MCF 10A (cell line): ENCODE results near the gene ZNF582. TPM values are rescaled to one million over a fixed set of nuclear protein-coding genes. Genes with fewer than 3 reads are reported as not detected.
"Not testable (repeated sequence)": the region's sequence is repeated elsewhere in the genome, so short reads cannot be mapped to it uniquely, and the experiment has no call there.

Source experiments
- BruUV-seq: library from RNA; stranded (reverse); fragments of 400-500 nt; replicated peaks from 2 replicates; lab custom pipeline; 2021; lab: Mats Ljungman, UMichigan
- CTCF ChIA-PET: fragments of 300-600 bp; sonication (Branson Sonifier 250); formaldehyde crosslinking; extraction: SDS; loops from one replicate; lab custom pipeline; 2021; ENCODE audit warnings: antibody characterized with exemption, inconsistent platforms; lab: Yijun Ruan, JAX
- POLR2A ChIA-PET: fragments of 300-600, 350-650 bp; sonication (Branson Sonifier 250); formaldehyde crosslinking; extraction: SDS; loops from one replicate; lab custom pipeline; 2020; ENCODE audit warnings: antibody characterized with exemption, inconsistent platforms; lab: Yijun Ruan, JAX
- DNase-seq: peaks from one replicate; pipeline ENCODE4 v3.0.0-alpha.2; 2018; ENCODE audit not compliant: unreplicated experiment
- H3K27ac Mint-ChIP-seq: one replicate; pipeline ENCODE4 v1.8.0; 2022; ENCODE audit warnings: mild to moderate bottlenecking, low read depth, mixed read lengths; ENCODE audit not compliant: unreplicated experiment
- H3K27me3 Mint-ChIP-seq: one replicate; pipeline ENCODE4 v1.8.0; 2022; ENCODE audit warnings: mixed read lengths; ENCODE audit not compliant: insufficient read depth, unreplicated experiment
- H3K36me3 Mint-ChIP-seq: one replicate; pipeline ENCODE4 v1.8.0; 2022; ENCODE audit warnings: mild to moderate bottlenecking, moderate library complexity, mixed read lengths; ENCODE audit not compliant: insufficient read depth, unreplicated experiment
- H3K4me1 Mint-ChIP-seq: one replicate; pipeline ENCODE4 v1.8.0; 2022; ENCODE audit warnings: mixed read lengths; ENCODE audit not compliant: insufficient read depth, unreplicated experiment
- H3K4me3 Mint-ChIP-seq: one replicate; pipeline ENCODE4 v1.8.0; 2022; ENCODE audit warnings: mild to moderate bottlenecking, moderate library complexity, mixed read lengths; ENCODE audit not compliant: unreplicated experiment
- H3K9me3 Mint-ChIP-seq: one replicate; pipeline ENCODE4 v1.8.0; 2022; ENCODE audit warnings: mixed read lengths; ENCODE audit not compliant: unreplicated experiment
- CTCF ChIP-seq: fragments of 200-600 bp; IDR thresholded peaks from one replicate; pipeline ENCODE4 v1.8.0; 2022; ENCODE audit warnings: antibody characterized with exemption, mild to moderate bottlenecking; ENCODE audit not compliant: unreplicated experiment
- intact Hi-C: fragments of 100-400 bp; cut with micrococcal nuclease; formaldehyde crosslinking; loops from 2 replicates; pipeline ENCODE4 v1.14.1; 2022
- total RNA-seq: library from RNA; stranded (reverse); gene quantifications from 2 replicates; pipeline ENCODE4 v1.2.3, GENCODE V29; 2022

ZNF582 gene
- total RNA-seq, 1 experiment from 2014 or later = not detected

- intact Hi-C loops = no loop called here
- Mint-ChIP-seq H3K27ac (no peak overlapping the region), H3K27me3 (no peaks in the 10 kb centered on the region), H3K36me3 (no peaks in the 10 kb centered on the region), H3K4me3 (no peak overlapping the region), H3K4me1 (no peaks in the 10 kb centered on the region), H3K9me3 (peaks cover 14% of the 10 kb centered on the region)
- DNase-seq = peak; percentile 20
- ChIA-PET CTCF (interaction anchor here (0.6 to 2.5 kb wide), 23 partner anchors 12 to 716 kb away, joined by 3 to 35 read pairs (median 4); no protein-coding TSS in a partner anchor), POLR2A (interaction anchor here (0.6 kb wide), 2 partner anchors 34 to 705 kb away, joined by 3 read pairs; partner anchors contain the start of genes ZNF581 and ZSCAN5A)
- peak; percentile 32 for TF ChIP-seq CTCF
- no TSS peak for BruUV-seq
These were observed 45.0 kb downstream of the ZNF582 start for GRCh38 chr19:56348289-56348877.

- no peak overlapping the region for H3K27ac Mint-ChIP-seq
- ChIA-PET CTCF (interaction anchor here (1.0 to 2.5 kb wide), 8 partner anchors 13 to 281 kb away, joined by 3 to 35 read pairs (median 8); no protein-coding TSS in a partner anchor), POLR2A (interaction anchor here (0.7 kb wide), 1 partner anchor 42 kb away, joined by 3 read pairs; no protein-coding TSS in a partner anchor)
- no peak for DNase-seq
- BruUV-seq = no TSS peak
- no peaks in the 10 kb centered on the region for H3K4me1 Mint-ChIP-seq
- H3K9me3 Mint-ChIP-seq = peaks cover 4% of the 10 kb centered on the region
- no peaks in the 10 kb centered on the region for H3K36me3 Mint-ChIP-seq
- TF ChIP-seq CTCF = no peak
- H3K27me3 Mint-ChIP-seq = no peaks in the 10 kb centered on the region
- no peak overlapping the region for H3K4me3 Mint-ChIP-seq
- intact Hi-C loops = no loop called here
These were observed 46.1 kb downstream of the ZNF582 start for GRCh38 chr19:56347163-56347778.

- Mint-ChIP-seq H3K4me3 (no peak overlapping the region), H3K27ac (no peak overlapping the region), H3K4me1 (no peaks in the 10 kb centered on the region), H3K9me3 (peaks cover 11% of the 10 kb centered on the region), H3K36me3 (no peaks in the 10 kb centered on the region), H3K27me3 (no peaks in the 10 kb centered on the region)
- intact Hi-C loops = no loop called here
- DNase-seq = no peak
- BruUV-seq = no TSS peak
- CTCF ChIA-PET = interaction anchor here (0.8 to 2.9 kb wide), 2 partner anchors 89 to 275 kb away, joined by 3 to 10 read pairs; no protein-coding TSS in a partner anchor
- no peak for TF ChIP-seq CTCF
- POLR2A ChIA-PET = interaction anchor here (0.7 kb wide), 1 partner anchor 184 kb away, joined by 3 read pairs; no protein-coding TSS in a partner anchor
These were observed 51.4 kb downstream of the ZNF582 start for GRCh38 chr19:56341948-56342347.

GRCh38 chr19:56339031-56339430 lies 54.3 kb downstream of the ZNF582 start:
- H3K36me3 Mint-ChIP-seq, H3K27me3 Mint-ChIP-seq, H3K4me1 Mint-ChIP-seq, DNase-seq, BruUV-seq, H3K4me3 Mint-ChIP-seq, POLR2A ChIA-PET, H3K27ac Mint-ChIP-seq: not testable (repeated sequence)
- intact Hi-C loops = loop anchor here (10.0 kb wide), 1 partner anchor 704 kb away; no protein-coding TSS in a partner anchor
- CTCF ChIA-PET = interaction anchor here (1.0 to 7.9 kb wide), 3 partner anchors 11 to 262 kb away, joined by 6 to 121 read pairs (median 7); no protein-coding TSS in a partner anchor
- peaks cover 11% of the 10 kb centered on the region for H3K9me3 Mint-ChIP-seq

- H3K4me3 Mint-ChIP-seq, DNase-seq, H3K27ac Mint-ChIP-seq, H3K4me1 Mint-ChIP-seq, BruUV-seq, H3K36me3 Mint-ChIP-seq, POLR2A ChIA-PET, H3K27me3 Mint-ChIP-seq: not testable (repeated sequence)
- intact Hi-C loops = loop anchor here (10.0 kb wide), 1 partner anchor 702 kb away; no protein-coding TSS in a partner anchor
- H3K9me3 Mint-ChIP-seq = peaks cover 11% of the 10 kb centered on the region
- CTCF ChIA-PET = interaction anchor here (7.9 to 8.0 kb wide), 2 partner anchors 83 to 260 kb away, joined by 121 to 168 read pairs; no protein-coding TSS in a partner anchor
These were observed 56.3 kb downstream of the ZNF582 start for GRCh38 chr19:56337077-56337476.

GRCh38 chr19:56335371-56335770 lies 58.0 kb downstream of the ZNF582 start:
- CTCF ChIA-PET = interaction anchor here (0.6 to 8.0 kb wide), 7 partner anchors 13 to 321 kb away, joined by 3 to 168 read pairs (median 14); no protein-coding TSS in a partner anchor
- H3K4me1 Mint-ChIP-seq, POLR2A ChIA-PET, H3K4me3 Mint-ChIP-seq, H3K9me3 Mint-ChIP-seq, H3K36me3 Mint-ChIP-seq, DNase-seq, H3K27me3 Mint-ChIP-seq, H3K27ac Mint-ChIP-seq, BruUV-seq: not testable (repeated sequence)
- intact Hi-C loops = loop anchor here (10.0 kb wide), 1 partner anchor 701 kb away; no protein-coding TSS in a partner anchor
